Measurements from ENCODE around the gene TRIO. TPM values are rescaled to one million over a fixed set of nuclear protein-coding genes. Genes with fewer than 3 reads are reported as not detected.

Gene TRIO
- total and polyA plus RNA-seq, 12 donors = 26.2 to 85.2 (median 61.9) TPM

DNA sequence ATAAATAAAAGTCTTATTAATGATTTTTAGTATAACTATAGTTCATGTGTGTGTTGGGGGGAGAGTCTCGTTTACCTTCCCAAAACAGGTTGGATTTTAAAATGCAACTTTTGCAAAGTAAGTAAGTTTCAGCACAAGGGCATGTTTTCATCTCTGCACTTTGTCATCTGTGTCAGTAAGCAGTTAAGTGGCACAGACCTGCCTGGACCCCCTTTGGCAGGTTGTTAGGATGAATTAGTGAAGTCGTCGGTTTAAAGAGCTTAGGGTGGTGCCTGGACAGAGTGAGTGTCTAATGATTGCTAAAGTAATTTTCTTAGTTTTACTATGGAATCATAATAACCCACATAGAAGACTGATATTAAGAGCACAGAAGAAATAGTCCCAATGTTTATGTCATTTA is 74.9 kb downstream of the TRIO start:
- Histone ChIP-seq H3K9me3 (no peaks in the 10 kb centered on the region), H3K27ac (peak overlapping the region in 2 of 10 donors; percentile 11 to 29), H3K4me3 (no peak overlapping the region), H3K4me1 (peaks cover 7 to 80% (median 61%) of the 10 kb centered on the region in 9 donors), H3K36me3 (no peaks in the 10 kb centered on the region), H3K27me3 (no peaks in the 10 kb centered on the region)
- TF ChIP-seq, protein P1, sequence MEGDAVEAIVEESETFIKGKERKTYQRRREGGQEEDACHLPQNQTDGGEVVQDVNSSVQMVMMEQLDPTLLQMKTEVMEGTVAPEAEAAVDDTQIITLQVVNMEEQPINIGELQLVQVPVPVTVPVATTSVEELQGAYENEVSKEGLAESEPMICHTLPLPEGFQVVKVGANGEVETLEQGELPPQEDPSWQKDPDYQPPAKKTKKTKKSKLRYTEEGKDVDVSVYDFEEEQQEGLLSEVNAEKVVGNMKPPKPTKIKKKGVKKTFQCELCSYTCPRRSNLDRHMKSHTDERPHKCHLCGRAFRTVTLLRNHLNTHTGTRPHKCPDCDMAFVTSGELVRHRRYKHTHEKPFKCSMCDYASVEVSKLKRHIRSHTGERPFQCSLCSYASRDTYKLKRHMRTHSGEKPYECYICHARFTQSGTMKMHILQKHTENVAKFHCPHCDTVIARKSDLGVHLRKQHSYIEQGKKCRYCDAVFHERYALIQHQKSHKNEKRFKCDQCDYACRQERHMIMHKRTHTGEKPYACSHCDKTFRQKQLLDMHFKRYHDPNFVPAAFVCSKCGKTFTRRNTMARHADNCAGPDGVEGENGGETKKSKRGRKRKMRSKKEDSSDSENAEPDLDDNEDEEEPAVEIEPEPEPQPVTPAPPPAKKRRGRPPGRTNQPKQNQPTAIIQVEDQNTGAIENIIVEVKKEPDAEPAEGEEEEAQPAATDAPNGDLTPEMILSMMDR (IDR thresholded peaks at IDR 0.05) = no peak
- DNase-seq (no peak), ATAC-seq (no peak)
- intact Hi-C loops (cut with DNase I) = no loop called here
- WGBS, 2 donors = 73 to 76% methylated on average over 3 of the region's 3 CpGs

DNA sequence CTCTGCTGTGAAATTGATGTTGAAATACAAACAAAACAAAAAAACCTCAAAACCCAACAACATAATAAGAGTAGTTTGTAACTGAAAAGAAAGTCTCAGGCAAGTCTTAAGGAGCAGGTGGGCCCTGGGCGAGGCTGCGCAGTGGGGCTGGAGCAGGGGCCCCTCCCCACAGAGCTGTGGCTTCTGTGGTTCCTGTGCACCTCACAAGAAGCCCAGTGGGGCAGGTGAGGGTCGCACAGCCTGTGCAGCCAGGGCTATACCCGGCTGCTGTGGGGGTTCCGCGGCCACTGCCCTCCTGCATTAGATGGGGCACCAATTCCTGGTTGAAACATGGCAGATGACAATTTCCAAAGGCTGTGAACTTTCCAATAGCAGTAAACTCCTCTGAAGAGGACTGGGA is 75.3 kb downstream of the TRIO start:
- Histone ChIP-seq H3K27me3 (no peaks in the 10 kb centered on the region), H3K36me3 (no peaks in the 10 kb centered on the region), H3K4me3 (no peak overlapping the region), H3K27ac (peak overlapping the region in 3 of 10 donors; percentile 16 to 29 (median 25)), H3K9me3 (no peaks in the 10 kb centered on the region), H3K4me1 (peaks cover 7 to 83% (median 66%) of the 10 kb centered on the region in 9 donors)
- DNase-seq = no peak
- 80 to 85% methylated on average over 6 of the region's 6 CpGs for WGBS, 2 donors
- peak in 6 of 8 donors; percentile 3 to 39 (median 22) for ATAC-seq
- TF ChIP-seq, protein P1 (IDR thresholded peaks at IDR 0.05) = no peak
- intact Hi-C loops (cut with DNase I) = no loop called here

DNA sequence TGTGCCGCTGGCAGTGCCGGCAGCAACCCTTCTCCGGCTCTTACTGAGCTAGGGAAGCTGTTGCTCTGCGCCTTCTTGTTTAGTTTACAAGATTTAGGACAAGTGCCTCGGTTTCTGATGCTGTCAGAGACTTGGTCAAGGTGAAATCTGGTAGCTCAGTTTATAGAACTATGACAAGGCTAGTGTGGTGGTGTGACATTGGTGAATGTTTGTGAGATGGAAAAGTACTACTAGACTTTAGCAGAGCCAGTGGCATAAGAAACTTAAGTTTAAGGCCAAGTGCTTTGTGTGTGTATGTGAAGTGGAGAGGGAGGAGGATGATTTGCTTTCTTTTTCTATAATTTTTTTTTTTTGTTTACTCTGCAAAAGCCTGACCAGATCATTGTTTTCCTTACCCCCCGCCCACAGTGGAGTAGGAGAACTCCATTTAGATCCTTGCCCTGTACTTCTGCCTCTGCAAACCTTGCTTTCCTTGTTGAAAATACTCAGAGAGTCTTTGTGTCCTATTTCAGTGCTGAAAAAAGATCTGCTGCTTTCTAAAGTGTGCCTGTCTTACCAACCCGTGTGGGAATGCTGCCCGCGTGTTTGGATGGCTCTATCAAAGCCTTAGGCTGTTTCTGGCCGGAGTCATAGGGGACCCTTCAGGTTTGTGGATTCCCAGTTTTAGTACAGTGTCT is 75.9 kb downstream of the TRIO start:
- H3K27ac ChIP-seq = peak overlapping the region in 4 of 10 donors; percentile 16 to 29 (median 24)
- H3K4me1 ChIP-seq = peaks cover 7 to 88% (median 71%) of the 10 kb centered on the region in 9 donors
- no peaks in the 10 kb centered on the region for H3K36me3 ChIP-seq
- ATAC-seq (peak in 5 of 8 donors; percentile 31 to 57 (median 50)), DNase-seq (no peak)
- TF ChIP-seq, protein P1 (IDR thresholded peaks at IDR 0.05) = no peak
- no peaks in the 10 kb centered on the region for H3K27me3 ChIP-seq
- no peaks in the 10 kb centered on the region for H3K9me3 ChIP-seq
- no peak overlapping the region for H3K4me3 ChIP-seq
- WGBS, 2 donors = 63 to 65% methylated on average over 10 of the region's 10 CpGs
- intact Hi-C loops (cut with DNase I) = no loop called here

DNA sequence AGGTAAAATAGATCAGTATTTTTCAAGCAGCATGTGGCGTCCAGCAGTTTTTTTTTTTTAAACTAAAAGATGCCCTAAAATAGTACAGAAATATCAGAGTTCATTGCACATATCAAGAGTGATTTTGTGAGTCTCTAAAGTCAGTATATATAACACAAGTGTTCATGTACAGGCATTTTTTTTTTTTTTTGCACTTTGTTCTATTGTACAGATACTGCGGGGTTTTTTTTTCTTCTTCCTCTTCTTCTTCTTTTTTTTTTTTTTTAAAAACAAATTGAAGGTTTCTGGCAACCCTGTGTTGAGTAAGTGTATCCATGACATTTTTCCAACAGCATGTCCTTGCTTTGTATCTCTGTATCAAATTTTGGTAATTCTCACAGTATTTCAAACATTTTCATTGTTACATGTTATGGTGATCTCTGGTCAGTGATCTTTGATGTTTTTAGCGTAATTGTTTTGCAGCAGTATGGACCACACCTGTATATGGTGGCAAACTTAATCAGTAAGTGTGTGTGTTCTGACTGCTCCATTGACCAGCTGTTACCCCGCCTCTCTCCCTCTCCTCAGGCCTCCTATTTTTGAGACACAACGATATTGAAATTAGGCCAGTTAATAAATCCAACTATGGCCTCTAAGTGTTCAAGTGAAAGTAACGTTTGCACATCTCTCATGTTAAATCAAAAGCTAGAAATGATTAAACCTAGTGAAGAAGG is 76.8 kb downstream of the TRIO start:
- intact Hi-C loops (cut with DNase I) = loop anchor here in 1 of 10 donors (5.0 kb wide), 1 partner anchor 42 kb away; no protein-coding TSS in a partner anchor
- DNase-seq (no peak), ATAC-seq (no peak)
- H3K27me3 ChIP-seq = no peaks in the 10 kb centered on the region
- H3K27ac ChIP-seq = peak overlapping the region in 4 of 10 donors; percentile 13 to 50 (median 27)
- no peak overlapping the region for H3K4me3 ChIP-seq
- H3K9me3 ChIP-seq = no peaks in the 10 kb centered on the region
- H3K36me3 ChIP-seq = no peaks in the 10 kb centered on the region
- TF ChIP-seq, protein P1 (IDR thresholded peaks at IDR 0.05) = no peak
- peaks cover 7 to 94% (median 75%) of the 10 kb centered on the region in 9 donors for H3K4me1 ChIP-seq
- 57 to 58% methylated on average over 6 of the region's 6 CpGs for WGBS, 2 donors

Measured in heart right ventricle (tissue), 16 donors.